GM12891 (cell line): ENCODE data around the gene MMRN1.

Source experiments
- DNase-seq: peaks from one replicate; pipeline ENCODE4 v3.0.0; 2011; ENCODE audit warnings: low spot score; ENCODE audit not compliant: insufficient read length
- FAIRE-seq: peaks from 2 replicates; lab custom pipeline; 2011; peaks lifted over from hg19 to GRCh38; lab: Jason Lieb, UNC
- PAX5 ChIP-seq: IDR thresholded peaks from 2 replicates; pipeline ENCODE4 v1.6.1; 2011; ENCODE audit warnings: low read length, moderate library complexity, mild to moderate bottlenecking; ENCODE audit not compliant: insufficient read depth, severe bottlenecking
- POLR2A ChIP-seq: IDR thresholded peaks from 2 replicates; pipeline ENCODE4 v1.6.1; 2011; ENCODE audit warnings: low read depth, low read length, control low read depth
- POLR2AphosphoS5 ChIP-seq: IDR thresholded peaks from 2 replicates; pipeline ENCODE4 v1.6.1; 2011; ENCODE audit warnings: low read depth, low read length, control low read depth
- POU2F2 ChIP-seq: IDR thresholded peaks from 2 replicates; pipeline ENCODE4 v1.6.1; 2011; ENCODE audit warnings: low read depth, mild to moderate bottlenecking, control low read depth, low read length, moderate library complexity
- SPI1 ChIP-seq: IDR thresholded peaks from 2 replicates; pipeline ENCODE4 v1.6.1; 2011; ENCODE audit warnings: low read depth, low read length, control low read depth
- TAF1 ChIP-seq: IDR thresholded peaks from 2 replicates; pipeline ENCODE4 v1.6.1; 2011; ENCODE audit warnings: low read depth, low read length, control low read depth

Gene MMRN1

GRCh38 chr4:89939546-89939945, 44.9 kb downstream of the MMRN1 start:
- DNase-seq (no peak), FAIRE-seq (no peak)
- TF ChIP-seq POU2F2 (no peak), POLR2AphosphoS5 (no peak)

DNA sequence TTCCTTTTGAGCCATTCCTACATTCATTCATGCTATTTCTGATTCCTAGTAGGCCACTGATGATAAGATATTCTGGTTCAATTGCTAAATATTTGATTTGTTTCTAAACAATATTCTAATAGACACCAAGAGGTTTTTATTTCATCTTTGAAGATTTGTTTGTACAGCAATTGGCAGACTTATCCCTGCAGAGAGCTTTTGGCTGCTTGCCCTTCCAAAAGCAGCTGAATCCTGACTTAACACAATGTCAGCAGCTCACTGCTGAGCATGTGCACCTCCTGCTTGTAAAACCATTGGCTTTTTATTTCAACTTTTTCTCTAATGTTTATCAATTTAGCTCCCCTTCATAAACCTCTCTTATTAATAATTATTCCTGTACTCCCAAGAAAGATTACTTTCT, 45.3 kb downstream of the MMRN1 start:
- FAIRE-seq = no peak
- DNase-seq = no peak
- no peak for TF ChIP-seq POLR2AphosphoS5
- TF ChIP-seq POLR2A = no peak
- no peak for TF ChIP-seq POU2F2
- TF ChIP-seq PAX5 = no peak
- no peak for TF ChIP-seq TAF1
- no peak for TF ChIP-seq SPI1

DNA sequence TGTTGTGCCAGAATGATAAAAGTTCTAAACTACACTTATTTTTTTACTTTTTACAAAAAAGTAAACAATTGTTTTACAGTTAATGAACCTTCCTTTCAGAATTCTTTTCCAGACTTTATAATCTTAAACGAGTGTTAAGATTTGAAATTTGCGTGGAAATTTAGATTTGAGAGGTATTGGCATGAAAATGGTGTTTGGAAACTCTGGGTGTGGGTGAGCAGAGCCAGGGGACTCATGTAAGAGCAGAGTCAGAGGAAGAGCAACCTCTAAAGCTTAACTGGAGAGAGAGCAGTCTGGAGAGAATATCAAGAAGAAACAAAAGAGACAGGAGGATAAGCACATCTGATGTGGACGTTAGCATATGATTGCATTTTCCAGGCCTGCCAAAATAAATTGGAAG, 48.2 kb downstream of the MMRN1 start:
- FAIRE-seq (no peak), DNase-seq (no peak)
- no peak for TF ChIP-seq PAX5

- TF ChIP-seq TAF1 = no peak
- TF ChIP-seq POLR2A = no peak
- TF ChIP-seq PAX5 = no peak
- no peak for TF ChIP-seq POLR2AphosphoS5
- TF ChIP-seq SPI1 = no peak
- no peak for TF ChIP-seq POU2F2
- DNase-seq (no peak), FAIRE-seq (no peak)
Measured at GRCh38 chr4:89949782-89950387, 55.2 kb downstream of the MMRN1 start.

GRCh38 chr4:89952458-89952857, 57.8 kb downstream of the MMRN1 start:
- FAIRE-seq = no peak
- no peak for TF ChIP-seq PAX5
- no peak for TF ChIP-seq POU2F2
- TF ChIP-seq POLR2A = no peak
- TF ChIP-seq SPI1 = no peak
- no peak for TF ChIP-seq POLR2AphosphoS5
- TF ChIP-seq TAF1 = no peak

GRCh38 chr4:89954906-89955695, 60.4 kb downstream of the MMRN1 start:
- no peak for FAIRE-seq
- TF ChIP-seq SPI1 = no peak
- TF ChIP-seq TAF1 = no peak
- no peak for DNase-seq

More at GRCh38 chr4:89952458-89952857, 57.8 kb downstream of the MMRN1 start:
- DNase-seq = no peak

DNA sequence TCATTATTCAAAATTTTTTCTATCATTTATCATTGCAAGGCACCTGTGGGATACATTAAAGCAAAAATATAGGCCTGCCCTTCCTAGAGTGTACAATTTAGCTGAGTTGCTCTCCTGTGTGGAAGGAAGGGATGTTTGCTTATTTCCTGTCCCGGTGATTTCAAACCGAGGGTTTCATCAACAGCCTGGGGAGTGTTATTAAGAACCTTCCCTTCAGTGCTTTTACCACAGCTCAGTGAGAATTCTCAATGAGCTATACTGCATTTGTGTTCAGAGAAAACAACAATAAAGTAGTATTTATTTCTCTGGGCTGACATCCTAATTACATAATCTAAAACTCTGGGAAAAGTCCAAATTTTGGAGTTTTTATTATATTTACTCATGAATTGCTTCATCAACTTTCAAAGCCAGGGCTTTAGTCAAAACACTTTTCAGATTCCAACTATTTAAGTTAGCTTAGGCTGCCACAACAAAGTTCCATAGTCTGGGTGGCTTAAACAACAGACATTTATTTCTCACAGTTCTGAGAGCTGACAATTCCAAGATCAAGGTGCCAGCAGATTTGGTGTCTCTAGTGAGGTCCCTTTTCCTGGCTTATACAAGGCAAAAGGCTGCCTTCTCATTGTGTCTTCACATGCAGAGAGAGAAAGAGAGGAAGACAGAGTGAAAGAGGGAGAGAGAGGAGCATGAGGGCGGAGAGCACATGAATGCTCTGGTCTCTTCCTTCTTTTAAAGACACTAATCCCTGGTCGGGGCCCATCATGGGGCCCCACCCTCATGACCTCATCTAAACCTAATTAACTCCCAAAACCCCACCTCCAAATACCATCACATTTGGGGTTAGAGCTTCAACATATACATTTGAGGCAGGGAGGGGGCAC, 62.6 kb downstream of the MMRN1 start:
- DNase-seq (no peak), FAIRE-seq (no peak)
- no peak for TF ChIP-seq POLR2A
- TF ChIP-seq SPI1 = no peak
- TF ChIP-seq POLR2AphosphoS5 = no peak
- no peak for TF ChIP-seq PAX5
- TF ChIP-seq TAF1 = no peak
- no peak for TF ChIP-seq POU2F2

GRCh38 chr4:89981789-89982334, 87.2 kb downstream of the MMRN1 start:
- DNase-seq (no peak), FAIRE-seq (no peak)
- no peak for TF ChIP-seq TAF1
- TF ChIP-seq PAX5 = no peak
- TF ChIP-seq POLR2A = no peak
- TF ChIP-seq POLR2AphosphoS5 = no peak
- no peak for TF ChIP-seq SPI1
- no peak for TF ChIP-seq POU2F2

- TF ChIP-seq POLR2AphosphoS5 = no peak
- no peak for TF ChIP-seq PAX5
- TF ChIP-seq POU2F2 = no peak
- TF ChIP-seq POLR2A = no peak
- no peak for TF ChIP-seq TAF1
- no peak for TF ChIP-seq SPI1
- DNase-seq = no peak
- no peak for FAIRE-seq
Measured at GRCh38 chr4:89988268-89988667, 93.6 kb downstream of the MMRN1 start.

GRCh38 chr4:89992744-89993143, 98.1 kb downstream of the MMRN1 start:
- DNase-seq = no peak
- FAIRE-seq = no peak

More at GRCh38 chr4:89992744-89993143, 98.1 kb downstream of the MMRN1 start:
- TF ChIP-seq PAX5 (no peak), TAF1 (no peak), POLR2A (no peak), POLR2AphosphoS5 (no peak), POU2F2 (no peak), SPI1 (no peak)
